A549 (cell line): ENCODE measurements around the gene OR8B8. TPM values are rescaled to one million over a fixed set of nuclear protein-coding genes. Genes with fewer than 3 reads are reported as not detected.

Source experiments
- ATAC-seq, 2 experiments: fragments of 200-7000 bp in 1 of 2; fragments of >200 bp in 1 of 2; cut with Nextera tagmentation in 1 of 2; cut with Tn5 transposase in 1 of 2; 3 replicates each; pipeline versions ENCODE4 v1.8.0 to v1.9.1; 2018 to 2020; ENCODE audit warnings: mild to moderate bottlenecking in 1 of 2, moderate library complexity in 1 of 2
- CTCF ChIA-PET: fragments of 300-600 bp; sonication (Branson Sonifier 250); formaldehyde crosslinking; extraction: SDS; loops from one replicate; lab custom pipeline; 2021; ENCODE audit warnings: antibody characterized with exemption, inconsistent platforms; lab: Yijun Ruan, JAX
- POLR2A ChIA-PET: fragments of 350-600 bp; formaldehyde crosslinking; extraction: SDS; loops from one replicate; lab custom pipeline; 2021; ENCODE audit warnings: antibody characterized with exemption, inconsistent platforms; lab: Yijun Ruan, JAX
- DNase-seq, 2 experiments: peaks; one replicate each; pipeline versions ENCODE4 v3.0.0 to v3.0.0-alpha.2; 2011 to 2016; ENCODE audit warnings: low read depth in 1 of 2, low spot score in 1 of 2
- FAIRE-seq: peaks from 2 replicates; lab custom pipeline; 2011; peaks lifted over from hg19 to GRCh38; lab: Jason Lieb, UNC
- H3K27ac ChIP-seq, 2 experiments: fragments of >200 bp; sonication (Bioruptor Twin); formaldehyde crosslinking; 3 replicates each; pipeline ENCODE4 v1.5.1; 2016 to 2017
- H3K4me1 ChIP-seq: fragments of >200 bp; sonication (Bioruptor Twin); formaldehyde crosslinking; 3 replicates; pipeline ENCODE4 v1.6.1; 2016
- H3K4me2 ChIP-seq: fragments of >200 bp; sonication (Bioruptor Twin); formaldehyde crosslinking; 3 replicates; pipeline ENCODE4 v1.6.1; 2016
- H3K4me3 ChIP-seq: fragments of >200 bp; sonication (Bioruptor Twin); formaldehyde crosslinking; 3 replicates; pipeline ENCODE4 v1.5.1; 2016
- H3K9me3 ChIP-seq: fragments of >200 bp; sonication (Bioruptor Twin); formaldehyde crosslinking; 3 replicates; pipeline ENCODE4 v1.6.1; 2016
- CBX2 ChIP-seq: fragments of 200-600 bp; sonication (generic); IDR thresholded peaks from 2 replicates; pipeline ENCODE4 v1.6.1; 2016; ENCODE audit warnings: low read depth, mild to moderate bottlenecking, borderline replicate concordance
- CBX8 ChIP-seq: fragments of 200-600 bp; sonication (generic); IDR thresholded peaks from 2 replicates; pipeline ENCODE4 v1.6.1; 2016
- EHMT2 ChIP-seq: fragments of 200-600 bp; sonication (generic); IDR thresholded peaks from 2 replicates; pipeline ENCODE4 v1.6.1; 2016; ENCODE audit warnings: antibody characterized with exemption, low read depth, mild to moderate bottlenecking, moderate library complexity
- EP300 ChIP-seq, 2 experiments: fragments of >200 bp; sonication (Bioruptor Twin); formaldehyde crosslinking; IDR thresholded peaks; 2 replicates in 1 of 2; 3 replicates in 1 of 2; pipeline ENCODE4 v1.6.1; 2016 to 2017
- FOSL2 ChIP-seq, 2 experiments: fragments of 450-650 bp in 1 of 2; fragments of >200 bp in 1 of 2; sonication (Bioruptor Twin) in 1 of 2; formaldehyde crosslinking; IDR thresholded peaks; 2 replicates each; pipeline versions ENCODE4 v1.5.0 to v1.6.1; 2016 to 2020; ENCODE audit warnings: mild to moderate bottlenecking in 1 of 2, moderate library complexity in 1 of 2
- FOXS1 ChIP-seq: fragments of 250-450 bp; sonication (Bioruptor Pico); IDR thresholded peaks from 2 replicates; pipeline ENCODE4 v1.5.0; 2020; ENCODE audit warnings: mild to moderate bottlenecking, moderate library complexity
- HES2 ChIP-seq: fragments of >200 bp; sonication (Bioruptor Twin); formaldehyde crosslinking; IDR thresholded peaks from 2 replicates; pipeline ENCODE4 v1.6.1; 2016
- HMGXB4 ChIP-seq: fragments of 250-450 bp; sonication (Bioruptor Pico); IDR thresholded peaks from 2 replicates; pipeline ENCODE4 v1.5.0; 2021; ENCODE audit warnings: mild to moderate bottlenecking, moderate library complexity, borderline replicate concordance
- MAX ChIP-seq: IDR thresholded peaks from 2 replicates; pipeline ENCODE4 v1.6.1; 2012
- NFE2L2 ChIP-seq: fragments of 150-350 bp; conservative IDR thresholded peaks from 2 replicates; pipeline ENCODE4 v1.6.1; 2014; ENCODE audit warnings: low read length
- PBX3 ChIP-seq: IDR thresholded peaks from 2 replicates; pipeline ENCODE4 v1.6.1; 2012
- PHF8 ChIP-seq: fragments of 200-600 bp; sonication (generic); IDR thresholded peaks from 2 replicates; pipeline ENCODE4 v1.6.1; 2016; ENCODE audit warnings: low read depth, mild to moderate bottlenecking, antibody characterized with exemption, moderate library complexity, borderline replicate concordance
- POLR2AphosphoS2 ChIP-seq: conservative IDR thresholded peaks from 2 replicates; pipeline ENCODE4 v1.6.1; 2012; ENCODE audit warnings: low read length, improper control_type of control experiment, inconsistent platforms
- RAD21 ChIP-seq, 2 experiments: fragments of >200 bp in 1 of 2; sonication (Bioruptor Twin) in 1 of 2; formaldehyde crosslinking in 1 of 2; IDR thresholded peaks in 1 of 2; conservative IDR thresholded peaks in 1 of 2; 2 replicates in 1 of 2; 3 replicates in 1 of 2; pipeline ENCODE4 v1.6.1; 2012 to 2018; ENCODE audit warnings: inconsistent platforms in 1 of 2
- RARB ChIP-seq: fragments of 250-450 bp; sonication (Bioruptor Pico); IDR thresholded peaks from 2 replicates; pipeline ENCODE4 v1.8.0; 2021; ENCODE audit warnings: mild to moderate bottlenecking, moderate library complexity
- RCOR1 ChIP-seq: fragments of 150-350 bp; IDR thresholded peaks from 2 replicates; pipeline ENCODE4 v1.6.1; 2014; ENCODE audit warnings: antibody characterized with exemption, low read length, low read depth
- SREBF2 ChIP-seq: fragments of 450-650 bp; IDR thresholded peaks from 2 replicates; pipeline ENCODE4 v1.6.1; 2014; ENCODE audit warnings: mild to moderate bottlenecking, moderate library complexity
- ZC3H11A ChIP-seq: fragments of 450-650 bp; IDR thresholded peaks from 2 replicates; pipeline ENCODE4 v1.6.1; 2014; ENCODE audit warnings: antibody characterized with exemption, mild to moderate bottlenecking
- ZNF302 ChIP-seq: fragments of 250-450 bp; sonication (Bioruptor Pico); IDR thresholded peaks from 2 replicates; pipeline ENCODE4 v1.9.0; 2021; ENCODE audit warnings: inconsistent platforms, mild to moderate bottlenecking, moderate library complexity
- ZSCAN20 ChIP-seq: fragments of 250-450 bp; sonication (Bioruptor Pico); IDR thresholded peaks from 2 replicates; pipeline ENCODE4 v1.8.0; 2022; ENCODE audit warnings: mild to moderate bottlenecking, moderate library complexity
- WGBS: methylation state at CpG from one replicate; pipeline ENCODE4 v1.1.6; 2017; ENCODE audit errors: missing lambda C conversion rate; 5-methylcytosine and 5-hydroxymethylcytosine counted together
- polyA plus RNA-seq, 4 experiments: library from polyadenylated mRNA; depleted of rRNA in 3 of 4; stranded (reverse); fragments of >200 nt; fragmentation: RNase III in 1 of 4; extraction: RNeasy Plus Mini Kit Qiagen cat#74134 plus additional on column Dnase treatment in 1 of 4; gene quantifications; 2 replicates in 3 of 4; 3 replicates in 1 of 4; pipeline ENCODE4 v1.2.3, GENCODE V29; 2011 to 2017
- TF ChIP-seq, protein P1 (sequence below): fragments of 450-650 bp; IDR thresholded peaks from 2 replicates; pipeline ENCODE4 v1.6.1; 2014; ENCODE audit warnings: antibody characterized with exemption

Gene OR8B8
- polyA plus RNA-seq, 2 of the 4 experiments (the other 2 are of a cell fraction), result not detected

- CTCF ChIA-PET, result no interaction called here
- DNase-seq, result no peak
- POLR2A ChIA-PET, result no interaction called here
- FAIRE-seq, result no peak
- H3K4me1 ChIP-seq, result no peaks in the 10 kb centered on the region
- H3K4me2 ChIP-seq, result no peak overlapping the region
- TF ChIP-seq MAX (no peak), HMGXB4 (CRISPR knock-in tag) (no peak), CBX8 (no peak), ZC3H11A (no peak), PBX3 (no peak), ZNF302 (no peak), SREBF2 (no peak), NFE2L2 (no peak), POLR2AphosphoS2 (no peak), FOXS1 (no peak), EHMT2 (no peak), CBX2 (no peak), RARB (CRISPR knock-in tag) (no peak), RCOR1 (no peak), RAD21 (conservative IDR thresholded peaks at IDR 0.05 in 1 of 2, IDR thresholded peaks at IDR 0.05 in 1 of 2) (no peak), ZSCAN20 (CRISPR knock-in tag) (no peak), EP300 (IDR thresholded peaks at IDR 0.05) (no peak), PHF8 (no peak), FOSL2 (IDR thresholded peaks at IDR 0.05) (no peak), FOSL2 (CRISPR knock-in tag; IDR thresholded peaks at IDR 0.05) (no peak)
- TF ChIP-seq, protein P1, sequence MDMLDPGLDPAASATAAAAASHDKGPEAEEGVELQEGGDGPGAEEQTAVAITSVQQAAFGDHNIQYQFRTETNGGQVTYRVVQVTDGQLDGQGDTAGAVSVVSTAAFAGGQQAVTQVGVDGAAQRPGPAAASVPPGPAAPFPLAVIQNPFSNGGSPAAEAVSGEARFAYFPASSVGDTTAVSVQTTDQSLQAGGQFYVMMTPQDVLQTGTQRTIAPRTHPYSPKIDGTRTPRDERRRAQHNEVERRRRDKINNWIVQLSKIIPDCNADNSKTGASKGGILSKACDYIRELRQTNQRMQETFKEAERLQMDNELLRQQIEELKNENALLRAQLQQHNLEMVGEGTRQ, result no peak
- H3K4me3 ChIP-seq, result no peak overlapping the region
- H3K27ac ChIP-seq, result no peak overlapping the region
- 0% methylated on average over 2 of the region's 2 CpGs for WGBS
- no peak for ATAC-seq
- no peaks in the 10 kb centered on the region for H3K9me3 ChIP-seq
These were observed 10.8 kb downstream of the OR8B8 start for GRCh38 chr11:124434699-124435098.

DNA sequence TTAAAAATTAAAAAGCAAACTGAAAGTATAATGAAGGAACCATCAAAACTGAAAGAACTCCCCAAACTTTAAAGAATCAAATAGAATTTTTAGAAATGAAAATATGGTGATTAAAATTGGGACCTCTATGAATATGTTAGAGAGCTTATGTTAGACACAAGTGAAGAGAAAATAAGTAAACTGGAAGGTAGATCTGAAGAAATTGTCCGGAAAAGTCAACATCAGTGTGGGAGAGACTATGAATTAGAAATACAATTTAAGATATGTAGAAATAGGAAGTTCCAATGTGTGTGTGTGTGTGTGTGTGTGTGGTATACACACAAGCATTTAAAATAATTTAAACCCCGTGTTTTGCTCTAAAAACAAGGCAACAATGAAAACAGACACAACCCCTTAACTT, 15.9 kb downstream of the OR8B8 start:
- DNase-seq, result no peak
- no peak overlapping the region for H3K4me3 ChIP-seq
- H3K4me1 ChIP-seq, result no peaks in the 10 kb centered on the region
- WGBS, result 21% methylated on average over 2 of the region's 2 CpGs
- H3K9me3 ChIP-seq, result no peaks in the 10 kb centered on the region
- TF ChIP-seq HES2, result no peak
- no peak for TF ChIP-seq POLR2AphosphoS2
- no peak overlapping the region for H3K4me2 ChIP-seq
- H3K27ac ChIP-seq, result no peak overlapping the region
- POLR2A ChIA-PET, result no interaction called here
- ATAC-seq, result no peak
- CTCF ChIA-PET, result interaction anchor here (0.7 to 1.7 kb wide), 3 partner anchors 20 to 28 kb away, joined by 3 to 5 read pairs (median 4); no protein-coding TSS in a partner anchor
- FAIRE-seq, result no peak
